Measurements from ENCODE around the gene THAP4. TPM values are rescaled to one million over a fixed set of nuclear protein-coding genes. Genes with fewer than 3 reads are reported as not detected.

THAP4 gene
- polyA plus RNA-seq, 1 of the 3 experiments (the other 2 are of a cell fraction) = 64.7 TPM

GRCh38 chr2:241565411-241565810, 71.5 kb downstream of the THAP4 start:
- H4K20me1 ChIP-seq (ENCODE audit: insufficient read depth) = no peaks in the 10 kb centered on the region

DNA sequence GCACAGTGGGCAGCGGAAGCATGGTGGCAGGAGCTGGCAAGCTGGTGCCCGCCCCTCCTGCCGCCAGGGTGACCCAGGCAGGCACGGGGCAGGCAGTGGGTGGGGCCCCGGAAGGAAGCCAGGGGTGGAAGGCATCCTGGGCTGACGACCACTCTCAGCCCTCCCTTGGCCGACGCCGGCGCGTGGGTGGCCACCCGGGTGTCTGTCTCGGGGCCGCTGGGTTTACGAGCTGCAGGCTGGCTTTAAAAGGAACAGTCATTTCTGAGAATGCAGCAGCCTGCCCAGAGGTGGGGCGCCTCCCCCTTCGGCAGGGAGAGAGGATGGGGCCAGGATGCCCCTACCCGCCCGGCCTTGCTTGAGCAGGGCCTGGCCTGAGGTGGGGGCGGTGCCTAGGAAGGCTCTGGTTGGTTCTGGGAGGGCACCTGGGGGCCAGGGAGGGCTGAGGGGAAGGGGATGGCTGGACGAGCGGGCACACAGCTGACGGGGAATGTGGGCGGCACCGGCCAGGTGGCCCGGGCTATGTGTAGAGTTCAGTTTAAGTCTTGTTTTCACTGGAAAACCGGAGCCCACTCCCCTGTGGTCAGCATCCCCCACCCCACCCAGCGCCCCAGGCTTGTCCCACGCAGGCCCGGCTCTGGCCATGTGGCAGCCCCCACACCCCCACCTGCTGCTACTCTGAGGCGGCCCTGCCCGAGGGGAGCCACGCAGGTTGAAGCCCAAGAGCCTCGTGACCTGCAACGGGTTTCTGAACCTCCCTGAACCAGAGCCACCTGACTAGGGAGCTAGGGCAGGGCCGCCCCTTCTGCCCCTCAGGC, 72.2 kb downstream of the THAP4 start:
- H3K4me1 ChIP-seq (ENCODE audit: control insufficient read depth in 1 of 2, insufficient read depth in 2 of 2, low read depth in 1 of 2, low read length in 1 of 2) = peaks cover 0 to 25% of the 10 kb centered on the region in 2 experiments; a peak in 1 of 4 replicates
- WGBS (ENCODE audit: low lambda C conversion rate) = 95% methylated on average over 14 of the region's 36 CpGs
- peaks cover 2% of the 10 kb centered on the region for H3F3A ChIP-seq (replicated peaks; ENCODE audit: insufficient read depth)
- no peaks in the 10 kb centered on the region for H4K20me1 ChIP-seq (ENCODE audit: insufficient read depth)
- ChIA-PET CTCF (interaction anchor here (1.1 kb wide), 1 partner anchor 14 kb away, joined by 3 read pairs; no protein-coding TSS in a partner anchor), POLR2A (no interaction called here)
- H3K4me3 ChIP-seq (ENCODE audit: low read depth in 2 of 2, low read length in 1 of 2) = no peak overlapping the region
- no peak overlapping the region for H3K27ac ChIP-seq (ENCODE audit: low read depth in 2 of 2, low read length in 1 of 2)
- no peaks in the 10 kb centered on the region for H3K9me3 ChIP-seq
- no peak overlapping the region for H3K4me2 ChIP-seq
- no peak overlapping the region for H2AFZ ChIP-seq (ENCODE audit: low read depth)
- no peaks in the 10 kb centered on the region for H3K79me2 ChIP-seq (ENCODE audit: insufficient read depth)
- H3K9me2 ChIP-seq = no peaks in the 10 kb centered on the region
- no peak for TF ChIP-seq TEAD4 (IDR thresholded peaks at IDR 0.05; ENCODE audit: borderline replicate concordance, insufficient read depth)
- no peak for TF ChIP-seq RCOR1 (IDR thresholded peaks at IDR 0.05; ENCODE audit: low read length)
- TF ChIP-seq POLR2AphosphoS5 (IDR thresholded peaks at IDR 0.05; ENCODE audit: low read depth, low read length) = no peak
- TF ChIP-seq SIN3A (IDR thresholded peaks at IDR 0.05; ENCODE audit: borderline replicate concordance, low read depth, low read length) = no peak
- no peak for TF ChIP-seq CHD2 (IDR thresholded peaks at IDR 0.05; ENCODE audit: low read length, partially characterized antibody)
- TF ChIP-seq REST (IDR thresholded peaks at IDR 0.05; ENCODE audit: low read depth, low read length) = no peak
- TF ChIP-seq YY1 (IDR thresholded peaks at IDR 0.05; ENCODE audit: low read depth) = no peak
- no peak for TF ChIP-seq NFIC (IDR thresholded peaks at IDR 0.05; ENCODE audit: borderline replicate concordance)
- TF ChIP-seq ELF1 (IDR thresholded peaks at IDR 0.05) = no peak
- no peak for TF ChIP-seq GATA2 (CRISPR knock-in tag; IDR thresholded peaks at IDR 0.05)
- no peak for TF ChIP-seq FOSL2 (IDR thresholded peaks at IDR 0.05; ENCODE audit: borderline replicate concordance, low read depth)
- no peak overlapping the region for H3K9ac ChIP-seq
- H3K36me3 ChIP-seq (replicated peaks in 1 of 2; ENCODE audit: control insufficient read depth in 1 of 2, insufficient read depth in 2 of 2, low read length in 1 of 2) = no peaks in the 10 kb centered on the region
- H3K27me3 ChIP-seq (ENCODE audit: insufficient read depth) = no peaks in the 10 kb centered on the region
- no peak for DNase-seq

More at GRCh38 chr2:241565411-241565810, 71.5 kb downstream of the THAP4 start:
- Histone ChIP-seq H3K9me3 (no peaks in the 10 kb centered on the region), H3K4me3 (ENCODE audit: low read depth in 2 of 2, low read length in 1 of 2) (no peak overlapping the region), H3K9me2 (no peaks in the 10 kb centered on the region), H3K79me2 (ENCODE audit: insufficient read depth) (no peaks in the 10 kb centered on the region), H3K4me2 (no peak overlapping the region), H3K4me1 (ENCODE audit: control insufficient read depth in 1 of 2, insufficient read depth in 2 of 2, low read depth in 1 of 2, low read length in 1 of 2) (peaks cover 0 to 18% of the 10 kb centered on the region in 2 experiments; a peak in 1 of 4 replicates), H3K27me3 (ENCODE audit: insufficient read depth) (no peaks in the 10 kb centered on the region), H3K9ac (no peak overlapping the region), H3K36me3 (replicated peaks in 1 of 2; ENCODE audit: control insufficient read depth in 1 of 2, insufficient read depth in 2 of 2, low read length in 1 of 2) (no peaks in the 10 kb centered on the region), H3K27ac (ENCODE audit: low read depth in 2 of 2, low read length in 1 of 2) (no peak overlapping the region), H2AFZ (ENCODE audit: low read depth) (no peak overlapping the region), H3F3A (replicated peaks; ENCODE audit: insufficient read depth) (peaks cover 2% of the 10 kb centered on the region)
- TF ChIP-seq MAX (IDR thresholded peaks at IDR 0.05; ENCODE audit: low read depth) = no peak
- no peak for TF ChIP-seq CHD2 (IDR thresholded peaks at IDR 0.05; ENCODE audit: low read length, partially characterized antibody)
- no peak for TF ChIP-seq EP300 (IDR thresholded peaks at IDR 0.05; ENCODE audit: borderline replicate concordance in 1 of 2, low read depth in 1 of 2, low read length in 1 of 2)
- TF ChIP-seq MEF2A (IDR thresholded peaks at IDR 0.05; ENCODE audit: borderline replicate concordance, low read depth) = no peak
- no peak for TF ChIP-seq FOXJ3 (CRISPR knock-in tag; IDR thresholded peaks at IDR 0.05)
- TF ChIP-seq YY1 (IDR thresholded peaks at IDR 0.05; ENCODE audit: low read depth) = no peak
- no peak for TF ChIP-seq NRF1 (IDR thresholded peaks at IDR 0.05; ENCODE audit: low read depth, low read length)
- TF ChIP-seq IRF3 (IDR thresholded peaks at IDR 0.05; ENCODE audit: low read depth, low read length) = no peak
- TF ChIP-seq, protein P1, sequence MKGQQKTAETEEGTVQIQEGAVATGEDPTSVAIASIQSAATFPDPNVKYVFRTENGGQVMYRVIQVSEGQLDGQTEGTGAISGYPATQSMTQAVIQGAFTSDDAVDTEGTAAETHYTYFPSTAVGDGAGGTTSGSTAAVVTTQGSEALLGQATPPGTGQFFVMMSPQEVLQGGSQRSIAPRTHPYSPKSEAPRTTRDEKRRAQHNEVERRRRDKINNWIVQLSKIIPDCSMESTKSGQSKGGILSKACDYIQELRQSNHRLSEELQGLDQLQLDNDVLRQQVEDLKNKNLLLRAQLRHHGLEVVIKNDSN (IDR thresholded peaks at IDR 0.05; ENCODE audit: borderline replicate concordance, low read depth) = no peak
- no peak for TF ChIP-seq GABPA (IDR thresholded peaks at IDR 0.05; ENCODE audit: low read depth)
- TF ChIP-seq TAF1 (IDR thresholded peaks at IDR 0.05; ENCODE audit: borderline replicate concordance, low read depth, low read length) = no peak
- 78% methylated on average over 10 of the region's 10 CpGs for WGBS (ENCODE audit: low lambda C conversion rate)
- ChIA-PET CTCF (interaction anchor here (1.1 kb wide), 1 partner anchor 14 kb away, joined by 3 read pairs; no protein-coding TSS in a partner anchor), POLR2A (no interaction called here)
- DNase-seq = no peak
